SK-N-SH (cell line): ENCODE measurements around the gene CRISP2. TPM values are rescaled to one million over a fixed set of nuclear protein-coding genes. Genes with fewer than 3 reads are reported as not detected.
"Not testable (repeated sequence)": the region's sequence is repeated elsewhere in the genome, so short reads cannot be mapped to it uniquely, and the experiment has no call there.

Experiments
- CTCF ChIA-PET: fragments of 300-600, 350-600 bp; formaldehyde crosslinking; extraction: SDS; loops from one replicate; lab custom pipeline; 2021; lab: Yijun Ruan, JAX
- POLR2A ChIA-PET: fragments of 350-600 bp; sonication (Branson Sonifier 250); formaldehyde crosslinking; extraction: SDS; loops from one replicate; lab custom pipeline; 2020; ENCODE audit warnings: antibody characterized with exemption, inconsistent platforms; lab: Yijun Ruan, JAX
- DNase-seq: peaks from one replicate; pipeline ENCODE4 v3.0.0; 2012
- H2AFZ ChIP-seq: fragments of 200-600 bp; sonication (generic); 2 replicates; pipeline ENCODE4 v1.8.1; 2016; ENCODE audit warnings: antibody characterized with exemption, mild to moderate bottlenecking, low read depth
- H3F3A ChIP-seq: fragments of 200-600 bp; sonication (generic); replicated peaks from 2 replicates; pipeline ENCODE3; 2016; ENCODE audit warnings: antibody characterized with exemption, mild to moderate bottlenecking; ENCODE audit not compliant: insufficient read depth
- H3K27ac ChIP-seq, 2 experiments: fragments of 200-500 bp in 1 of 2; fragments of 200-600 bp in 1 of 2; sonication (Bioruptor generic) in 1 of 2; sonication (generic), shearing (Covaris generic) in 1 of 2; 2 replicates each; pipeline versions ENCODE4 v1.5.1 to v1.6.1; 2014 to 2016; ENCODE audit warnings: low read depth in 2 of 2, inconsistent platforms in 1 of 2, low read length in 1 of 2, mild to moderate bottlenecking in 1 of 2, mixed read lengths in 1 of 2
- H3K27me3 ChIP-seq: fragments of 200-600 bp; sonication (generic), shearing (Covaris generic); 2 replicates; pipeline ENCODE4 v1.6.1; 2016; ENCODE audit warnings: mixed run types; ENCODE audit not compliant: insufficient read depth
- H3K36me3 ChIP-seq, 2 experiments: fragments of 200-500 bp in 1 of 2; fragments of 200-600 bp in 1 of 2; sonication (Bioruptor generic) in 1 of 2; sonication (generic) in 1 of 2; replicated peaks in 1 of 2; 2 replicates each; pipeline versions ENCODE3 to v1.5.1; 2014 to 2016; ENCODE audit warnings: low read length in 1 of 2, mild to moderate bottlenecking in 1 of 2; ENCODE audit not compliant: insufficient read depth in 2 of 2, control insufficient read depth in 1 of 2
- H3K4me1 ChIP-seq, 2 experiments: fragments of 200-500 bp in 1 of 2; fragments of 200-600 bp in 1 of 2; sonication (Bioruptor generic) in 1 of 2; sonication (generic), shearing (Covaris generic) in 1 of 2; 2 replicates each; pipeline versions ENCODE4 v1.5.1 to v1.6.1; 2014 to 2016; ENCODE audit warnings: low read depth in 1 of 2, low read length in 1 of 2, mixed run types in 1 of 2; ENCODE audit not compliant: insufficient read depth in 2 of 2, control insufficient read depth in 1 of 2
- H3K4me2 ChIP-seq: fragments of 200-600 bp; sonication (generic), shearing (Covaris generic); 2 replicates; pipeline ENCODE4 v1.6.1; 2017; ENCODE audit warnings: mixed run types
- H3K4me3 ChIP-seq, 2 experiments: fragments of 200-500 bp in 1 of 2; fragments of 200-600 bp in 1 of 2; sonication (Bioruptor generic) in 1 of 2; sonication (generic), shearing (Covaris generic) in 1 of 2; 2 replicates each; pipeline versions ENCODE4 v1.5.1 to v1.8.1; 2014 to 2016; ENCODE audit warnings: low read depth in 2 of 2, inconsistent platforms in 1 of 2, low read length in 1 of 2, mild to moderate bottlenecking in 1 of 2, mixed read lengths in 1 of 2, moderate library complexity in 1 of 2
- H3K79me2 ChIP-seq: fragments of 200-600 bp; sonication (generic); 2 replicates; pipeline ENCODE4 v1.8.1; 2017; ENCODE audit warnings: mild to moderate bottlenecking; ENCODE audit not compliant: insufficient read depth
- H3K9ac ChIP-seq: fragments of 200-600 bp; sonication (generic); 2 replicates; pipeline ENCODE4 v1.6.1; 2017; ENCODE audit warnings: mixed run types
- H3K9me2 ChIP-seq: fragments of 200-600 bp; sonication (generic); 2 replicates; pipeline ENCODE4 v1.6.1; 2017; ENCODE audit warnings: mixed run types
- H3K9me3 ChIP-seq: fragments of 200-600 bp; sonication (generic); 2 replicates; pipeline ENCODE4 v1.6.1; 2017; ENCODE audit warnings: mixed run types, mild to moderate bottlenecking, moderate library complexity
- H4K20me1 ChIP-seq: fragments of 200-600 bp; sonication (generic); 2 replicates; pipeline ENCODE4 v1.6.1; 2017; ENCODE audit warnings: mild to moderate bottlenecking, mixed run types; ENCODE audit not compliant: insufficient read depth
- CHD2 ChIP-seq: fragments of 150-350 bp; IDR thresholded peaks from 2 replicates; pipeline ENCODE4 v1.6.1; 2018; ENCODE audit warnings: low read length; ENCODE audit not compliant: partially characterized antibody
- CTCF ChIP-seq: fragments of 200-600 bp; sonication (generic); IDR thresholded peaks from 2 replicates; pipeline ENCODE4 v1.6.1; 2017; ENCODE audit warnings: antibody characterized with exemption, mild to moderate bottlenecking, moderate library complexity
- EP300 ChIP-seq, 2 experiments: IDR thresholded peaks; 2 replicates each; pipeline versions ENCODE4 v1.4.0 to v1.6.1; 2012; ENCODE audit warnings: borderline replicate concordance in 1 of 2, low read depth in 1 of 2, low read length in 1 of 2
- EZH2phosphoT487 ChIP-seq: fragments of 200-600 bp; sonication (generic); IDR thresholded peaks from 2 replicates; pipeline ENCODE4 v1.6.1; 2017; ENCODE audit warnings: low read depth, mixed run types, mild to moderate bottlenecking, antibody characterized with exemption, moderate library complexity, borderline replicate concordance
- FOXM1 ChIP-seq: IDR thresholded peaks from 2 replicates; pipeline ENCODE4 v1.4.0; 2012; ENCODE audit warnings: low read depth, mild to moderate bottlenecking
- GABPA ChIP-seq: IDR thresholded peaks from 2 replicates; pipeline ENCODE4 v1.4.0; 2012; ENCODE audit warnings: low read depth, mild to moderate bottlenecking
- GATA2 ChIP-seq: sonication (generic); formaldehyde crosslinking; IDR thresholded peaks from 2 replicates; pipeline ENCODE4 v1.5.0; 2020; ENCODE audit warnings: mild to moderate bottlenecking, missing genetic modification reagents
- IRF3 ChIP-seq: fragments of 150-350 bp; IDR thresholded peaks from 2 replicates; pipeline ENCODE4 v1.6.1; 2016; ENCODE audit warnings: mild to moderate bottlenecking, low read depth, low read length
- MAX ChIP-seq: IDR thresholded peaks from 2 replicates; pipeline ENCODE4 v1.4.0; 2012; ENCODE audit warnings: low read depth
- MEF2A ChIP-seq: IDR thresholded peaks from 2 replicates; pipeline ENCODE4 v1.4.0; 2012; ENCODE audit warnings: low read depth, borderline replicate concordance
- MXI1 ChIP-seq: IDR thresholded peaks from 2 replicates; pipeline ENCODE4 v1.6.1; 2012; ENCODE audit warnings: mild to moderate bottlenecking, low read depth, low read length, improper control_type of control experiment
- NFIC ChIP-seq: IDR thresholded peaks from 2 replicates; pipeline ENCODE4 v1.4.0; 2012; ENCODE audit warnings: borderline replicate concordance
- RAD21 ChIP-seq: IDR thresholded peaks from 2 replicates; pipeline ENCODE4 v1.6.1; 2012; ENCODE audit warnings: mild to moderate bottlenecking, low read length
- RCOR1 ChIP-seq: fragments of 150-350 bp; IDR thresholded peaks from 2 replicates; pipeline ENCODE4 v1.6.1; 2017; ENCODE audit warnings: antibody characterized with exemption, low read length
- RFX5 ChIP-seq: IDR thresholded peaks from 2 replicates; pipeline ENCODE4 v1.6.1; 2012; ENCODE audit warnings: mild to moderate bottlenecking, improper control_type of control experiment, low read length
- RXRA ChIP-seq: IDR thresholded peaks from 2 replicates; pipeline ENCODE4 v1.4.0; 2012; ENCODE audit warnings: low read depth, mild to moderate bottlenecking, borderline replicate concordance
- SMC3 ChIP-seq: IDR thresholded peaks from 2 replicates; pipeline ENCODE4 v1.6.1; 2012; ENCODE audit warnings: low read depth, low read length, improper control_type of control experiment
- TEAD4 ChIP-seq: IDR thresholded peaks from 2 replicates; pipeline ENCODE4 v1.4.0; 2012; ENCODE audit warnings: mild to moderate bottlenecking, borderline replicate concordance; ENCODE audit not compliant: insufficient read depth
- YY1 ChIP-seq: IDR thresholded peaks from 2 replicates; pipeline ENCODE4 v1.4.0; 2012; ENCODE audit warnings: low read depth, mild to moderate bottlenecking
- WGBS: methylation state at CpG from one replicate; pipeline ENCODE4 v1.1.6; 2017; ENCODE audit warnings: low lambda C conversion rate; 5-methylcytosine and 5-hydroxymethylcytosine counted together
- polyA plus RNA-seq, 3 experiments: library from polyadenylated mRNA; depleted of rRNA; stranded (reverse); fragments of >200 nt; gene quantifications; 2 replicates each; pipeline ENCODE4 v1.2.3, GENCODE V29; 2012

Gene CRISP2
- polyA plus RNA-seq, 1 of the 3 experiments (the other 2 are of a cell fraction): not detected

- H3F3A ChIP-seq: no peaks in the 10 kb centered on the region
- no peaks in the 10 kb centered on the region for H3K9me3 ChIP-seq
- no peak overlapping the region for H3K27ac ChIP-seq
- no peak overlapping the region for H3K4me3 ChIP-seq
- H3K4me2 ChIP-seq: no peak overlapping the region
- TF ChIP-seq MAX: no peak
- TF ChIP-seq RAD21: no peak
- no peak for TF ChIP-seq CHD2
- TF ChIP-seq IRF3: no peak
- TF ChIP-seq NFIC: no peak
- no peak for TF ChIP-seq FOXM1
- no peak for TF ChIP-seq YY1
- no peak for TF ChIP-seq RXRA
- CTCF ChIA-PET: no interaction called here
- no peak for DNase-seq
- H3K36me3 ChIP-seq: no peaks in the 10 kb centered on the region
- POLR2A ChIA-PET: no interaction called here
- 0 out of 2 replicates have a peak, but pooled peaks cover 6% of the 10 kb centered on the region for H3K27me3 ChIP-seq
- 16% methylated on average over 3 of the region's 3 CpGs for WGBS
- H3K79me2 ChIP-seq: no peaks in the 10 kb centered on the region
- H3K9ac ChIP-seq: no peak overlapping the region
- H4K20me1 ChIP-seq: no peaks in the 10 kb centered on the region
- no peak overlapping the region for H2AFZ ChIP-seq
- no peaks in the 10 kb centered on the region for H3K4me1 ChIP-seq
- H3K9me2 ChIP-seq: no peaks in the 10 kb centered on the region
These were observed 19.4 kb upstream of the CRISP2 start for GRCh38 chr6:49732781-49733180.

GRCh38 chr6:49730251-49730650 is 16.9 kb upstream of the CRISP2 start:
- H3K9ac ChIP-seq: no peak overlapping the region
- POLR2A ChIA-PET: no interaction called here
- no peaks in the 10 kb centered on the region for H3K36me3 ChIP-seq
- no peak overlapping the region for H3K27ac ChIP-seq
- TF ChIP-seq MXI1: no peak
- no peak for TF ChIP-seq RXRA
- TF ChIP-seq RCOR1: no peak
- no peak for TF ChIP-seq GABPA
- no peak for TF ChIP-seq RFX5
- TF ChIP-seq GATA2 (CRISPR knock-in tag): no peak
- TF ChIP-seq YY1: no peak
- TF ChIP-seq CTCF: no peak
- TF ChIP-seq EP300 (IDR thresholded peaks at IDR 0.05; ENCODE audit: borderline replicate concordance in 1 of 2, low read depth in 1 of 2, low read length in 1 of 2): no peak
- no peak for TF ChIP-seq MEF2A
- no peak for TF ChIP-seq SMC3
- no peak for TF ChIP-seq EZH2phosphoT487
- no peak for TF ChIP-seq TEAD4
- no peaks in the 10 kb centered on the region for H3K27me3 ChIP-seq
- no peak overlapping the region for H3K4me3 ChIP-seq
- H4K20me1 ChIP-seq: no peaks in the 10 kb centered on the region
- no peak overlapping the region for H3K4me2 ChIP-seq
- H3K9me3 ChIP-seq: no peaks in the 10 kb centered on the region
- no peaks in the 10 kb centered on the region for H3F3A ChIP-seq
- H2AFZ ChIP-seq: no peak overlapping the region
- no peaks in the 10 kb centered on the region for H3K9me2 ChIP-seq
- DNase-seq: no peak
- no peaks in the 10 kb centered on the region for H3K4me1 ChIP-seq
- CTCF ChIA-PET: no interaction called here
- H3K79me2 ChIP-seq: no peaks in the 10 kb centered on the region

GRCh38 chr6:49723917-49724316 is 10.6 kb upstream of the CRISP2 start:
- H3K9ac ChIP-seq, H3K27me3 ChIP-seq, POLR2A ChIA-PET, H4K20me1 ChIP-seq, H3K4me2 ChIP-seq, H3K4me3 ChIP-seq, H3K9me2 ChIP-seq, H3K36me3 ChIP-seq, H3K79me2 ChIP-seq, CTCF ChIA-PET, H2AFZ ChIP-seq, H3K27ac ChIP-seq, H3F3A ChIP-seq, H3K9me3 ChIP-seq, DNase-seq, H3K4me1 ChIP-seq: not testable (repeated sequence)
- WGBS: 1% methylated on average over 4 of the region's 4 CpGs
